Smooth muscle cell (in vitro differentiated cells): ENCODE results near the gene TCF4. TPM values are rescaled to one million over a fixed set of nuclear protein-coding genes. Genes with fewer than 3 reads are reported as not detected.

Source experiments
- DNase-seq: peaks from one replicate; lab custom pipeline; 2025; ENCODE audit not compliant: unreplicated experiment; lab: John Stamatoyannopoulos, UW
- H2AFZ ChIP-seq: fragments of 200-600 bp; sonication (generic); 2 replicates; pipeline ENCODE4 v1.6.0; 2016; ENCODE audit warnings: antibody characterized with exemption, low read depth, mild to moderate bottlenecking
- H3F3A ChIP-seq: fragments of 200-600 bp; sonication (generic); 2 replicates; pipeline ENCODE4 v1.6.0; 2017; ENCODE audit warnings: antibody characterized with exemption, low read depth
- H3K27ac ChIP-seq: fragments of 200-600 bp; sonication (generic); 2 replicates; pipeline ENCODE4 v1.5.1; 2016; ENCODE audit warnings: low read depth, mild to moderate bottlenecking
- H3K27me3 ChIP-seq: fragments of 200-600 bp; sonication (generic); 2 replicates; pipeline ENCODE4 v1.6.1; 2016; ENCODE audit warnings: low read depth, mild to moderate bottlenecking
- H3K36me3 ChIP-seq: fragments of 200-600 bp; sonication (generic); 2 replicates; pipeline ENCODE4 v1.5.1; 2016; ENCODE audit warnings: low read depth
- H3K4me1 ChIP-seq: fragments of 200-600 bp; sonication (generic); 2 replicates; pipeline ENCODE4 v1.5.1; 2016; ENCODE audit warnings: low read depth
- H3K4me2 ChIP-seq: fragments of 200-600 bp; sonication (generic); 2 replicates; pipeline ENCODE4 v1.6.0; 2016; ENCODE audit warnings: mild to moderate bottlenecking
- H3K4me3 ChIP-seq: fragments of 200-600 bp; sonication (generic); 2 replicates; pipeline ENCODE4 v1.5.1; 2016; ENCODE audit warnings: mild to moderate bottlenecking
- H3K79me2 ChIP-seq: fragments of 200-600 bp; sonication (generic); 2 replicates; pipeline ENCODE4 v1.6.0; 2016; ENCODE audit warnings: low read depth, mild to moderate bottlenecking
- H3K9ac ChIP-seq: fragments of 200-600 bp; sonication (generic); 2 replicates; pipeline ENCODE4 v1.6.0; 2016; ENCODE audit warnings: low read depth
- H3K9me3 ChIP-seq: fragments of 200-600 bp; sonication (generic); replicated peaks from 2 replicates; pipeline ENCODE4 v1.5.1; 2016; ENCODE audit warnings: low read depth
- H4K20me1 ChIP-seq: fragments of 200-600 bp; sonication (generic); 2 replicates; pipeline ENCODE4 v1.6.0; 2016; ENCODE audit warnings: low read depth
- WGBS: methylation state at CpG from one replicate; pipeline ENCODE4 v1.1.7; 2016; ENCODE audit warnings: low lambda C conversion rate; 5-methylcytosine and 5-hydroxymethylcytosine counted together
- polyA plus RNA-seq: library from polyadenylated mRNA; unstranded; fragments of >200 nt; fragmentation: Nextera tagmentation; extraction: Ambion mirVana; gene quantifications from 2 replicates; pipeline ENCODE4 v1.2.1, GENCODE V29; 2016
- total RNA-seq: library from RNA; depleted of rRNA; stranded (reverse); fragments of >200 nt; gene quantifications from 2 replicates; pipeline ENCODE4 v1.2.3, GENCODE V29; 2014
- TF ChIP-seq, protein P1 (sequence below): fragments of 200-600 bp; sonication (generic); IDR thresholded peaks from 2 replicates; pipeline ENCODE4 v1.5.1; 2017; ENCODE audit warnings: borderline replicate concordance, mild to moderate bottlenecking, antibody characterized with exemption; ENCODE audit not compliant: insufficient read depth, poor library complexity, severe bottlenecking

TCF4 gene
- total and polyA plus RNA-seq, 2 experiments from 2014 or later, result 105 to 120 TPM

DNA sequence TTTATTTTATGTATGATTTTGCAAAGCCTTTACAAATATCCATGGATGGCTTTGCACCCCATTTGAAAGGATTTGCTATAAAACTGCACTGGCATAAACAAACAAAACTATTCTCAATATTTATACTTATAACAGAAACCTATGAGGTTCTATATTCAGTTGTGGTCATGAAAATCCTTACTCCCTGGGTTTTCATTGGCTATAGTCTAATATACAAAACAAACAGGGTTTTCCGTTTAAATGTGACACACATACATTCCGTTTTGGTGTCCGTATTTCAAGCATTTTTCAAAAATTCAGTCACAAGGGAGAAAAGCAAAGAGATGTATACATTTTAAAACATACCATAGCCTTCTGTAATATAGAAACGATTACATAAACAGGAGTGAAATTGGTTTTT, 100.0 kb downstream of the TCF4 start:
- Histone ChIP-seq H2AFZ (no peak overlapping the region), H3K79me2 (peaks cover 93% of the 10 kb centered on the region), H3K4me3 (no peak overlapping the region), H3K9ac (no peak overlapping the region), H3K4me1 (peaks cover 24% of the 10 kb centered on the region), H3K9me3 (no peaks in the 10 kb centered on the region), H3K27me3 (no peaks in the 10 kb centered on the region), H3K36me3 (no peaks in the 10 kb centered on the region), H3F3A (no peaks in the 10 kb centered on the region), H3K4me2 (peak overlapping the region; percentile 35), H3K27ac (peak overlapping the region; percentile 11), H4K20me1 (peaks cover 55% of the 10 kb centered on the region)
- DNase-seq, result no peak
- WGBS, result 61% methylated on average over 4 of the region's 4 CpGs
- TF ChIP-seq, protein P1, sequence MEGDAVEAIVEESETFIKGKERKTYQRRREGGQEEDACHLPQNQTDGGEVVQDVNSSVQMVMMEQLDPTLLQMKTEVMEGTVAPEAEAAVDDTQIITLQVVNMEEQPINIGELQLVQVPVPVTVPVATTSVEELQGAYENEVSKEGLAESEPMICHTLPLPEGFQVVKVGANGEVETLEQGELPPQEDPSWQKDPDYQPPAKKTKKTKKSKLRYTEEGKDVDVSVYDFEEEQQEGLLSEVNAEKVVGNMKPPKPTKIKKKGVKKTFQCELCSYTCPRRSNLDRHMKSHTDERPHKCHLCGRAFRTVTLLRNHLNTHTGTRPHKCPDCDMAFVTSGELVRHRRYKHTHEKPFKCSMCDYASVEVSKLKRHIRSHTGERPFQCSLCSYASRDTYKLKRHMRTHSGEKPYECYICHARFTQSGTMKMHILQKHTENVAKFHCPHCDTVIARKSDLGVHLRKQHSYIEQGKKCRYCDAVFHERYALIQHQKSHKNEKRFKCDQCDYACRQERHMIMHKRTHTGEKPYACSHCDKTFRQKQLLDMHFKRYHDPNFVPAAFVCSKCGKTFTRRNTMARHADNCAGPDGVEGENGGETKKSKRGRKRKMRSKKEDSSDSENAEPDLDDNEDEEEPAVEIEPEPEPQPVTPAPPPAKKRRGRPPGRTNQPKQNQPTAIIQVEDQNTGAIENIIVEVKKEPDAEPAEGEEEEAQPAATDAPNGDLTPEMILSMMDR, result no peak

DNA sequence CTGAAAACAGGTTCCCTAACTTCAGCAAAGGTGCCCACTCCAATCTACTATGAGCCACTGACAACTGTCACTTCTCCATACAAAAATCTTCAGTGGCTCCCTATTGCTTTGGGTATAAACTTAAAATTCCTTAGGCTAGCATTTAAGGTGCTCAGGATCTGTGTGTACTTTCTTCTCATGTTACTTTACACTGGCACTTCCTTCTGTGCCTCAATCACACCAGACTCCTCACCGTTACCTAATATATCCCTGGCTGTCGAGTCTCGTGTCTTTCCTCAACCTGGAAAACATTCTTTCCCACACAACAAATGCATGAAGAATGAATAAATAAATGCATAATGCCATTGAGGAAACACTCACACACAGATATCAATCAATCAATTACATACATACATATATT, 101.1 kb downstream of the TCF4 start:
- peaks cover 66% of the 10 kb centered on the region for H4K20me1 ChIP-seq
- no peak overlapping the region for H3K27ac ChIP-seq
- H3K4me2 ChIP-seq, result no peak overlapping the region
- 94% methylated on average over 3 of the region's 3 CpGs for WGBS
- H3K9ac ChIP-seq, result no peak overlapping the region
- H3K36me3 ChIP-seq, result no peaks in the 10 kb centered on the region
- no peak for DNase-seq
- peaks cover 93% of the 10 kb centered on the region for H3K79me2 ChIP-seq
- no peak overlapping the region for H2AFZ ChIP-seq
- H3K9me3 ChIP-seq, result no peaks in the 10 kb centered on the region
- no peak overlapping the region for H3K4me3 ChIP-seq
- H3K27me3 ChIP-seq, result no peaks in the 10 kb centered on the region
- TF ChIP-seq, protein P1, result no peak
- no peaks in the 10 kb centered on the region for H3F3A ChIP-seq
- H3K4me1 ChIP-seq, result peaks cover 24% of the 10 kb centered on the region

DNA sequence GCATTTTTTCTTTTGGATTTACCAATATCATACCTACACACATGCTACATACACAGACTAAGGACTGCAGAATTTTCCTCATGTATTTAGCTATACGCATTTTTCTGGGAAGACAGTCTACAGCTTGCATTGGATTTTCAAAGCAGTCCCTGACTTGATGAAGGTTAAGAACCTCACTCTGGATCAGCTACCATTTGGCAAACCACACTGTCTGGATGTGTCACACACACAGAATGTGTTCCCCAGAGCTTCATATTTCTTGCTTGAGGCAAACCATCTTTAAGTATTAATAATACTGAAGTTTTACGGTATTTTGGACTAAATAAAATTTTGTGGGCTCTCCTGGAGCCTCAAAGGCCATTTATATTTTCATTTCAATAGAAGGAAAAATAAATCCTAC, 102.3 kb downstream of the TCF4 start:
- peaks cover 24% of the 10 kb centered on the region for H3K4me1 ChIP-seq
- TF ChIP-seq, protein P1, result no peak
- peaks cover 93% of the 10 kb centered on the region for H3K79me2 ChIP-seq
- no peaks in the 10 kb centered on the region for H3K36me3 ChIP-seq
- H3K4me3 ChIP-seq, result no peak overlapping the region
- H2AFZ ChIP-seq, result no peak overlapping the region
- H4K20me1 ChIP-seq, result peaks cover 72% of the 10 kb centered on the region
- 97% methylated on average over 2 of the region's 2 CpGs for WGBS
- H3K27me3 ChIP-seq, result no peaks in the 10 kb centered on the region
- no peaks in the 10 kb centered on the region for H3K9me3 ChIP-seq
- no peaks in the 10 kb centered on the region for H3F3A ChIP-seq
- DNase-seq, result no peak
- no peak overlapping the region for H3K27ac ChIP-seq
- no peak overlapping the region for H3K4me2 ChIP-seq
- H3K9ac ChIP-seq, result no peak overlapping the region

GRCh38 chr18:55484773-55485172, 103.2 kb downstream of the TCF4 start:
- Histone ChIP-seq H3F3A (no peaks in the 10 kb centered on the region), H2AFZ (no peak overlapping the region), H3K79me2 (peaks cover 93% of the 10 kb centered on the region), H3K9ac (no peak overlapping the region), H3K27ac (no peak overlapping the region), H3K4me2 (no peak overlapping the region), H3K4me3 (no peak overlapping the region), H3K9me3 (no peaks in the 10 kb centered on the region), H3K36me3 (no peaks in the 10 kb centered on the region), H3K4me1 (peaks cover 25% of the 10 kb centered on the region), H3K27me3 (no peaks in the 10 kb centered on the region), H4K20me1 (peaks cover 65% of the 10 kb centered on the region)
- 90% methylated on average over 2 of the region's 2 CpGs for WGBS
- TF ChIP-seq, protein P1, result no peak
- DNase-seq, result no peak
